SH-SY5Y (cell line): ENCODE data around the gene MEIOB.

Experiments
- GATA2 ChIP-seq: IDR thresholded peaks from 2 replicates; pipeline ENCODE4 v1.6.1; 2011; ENCODE audit warnings: mild to moderate bottlenecking, low read depth, low read length
- GATA3 ChIP-seq: IDR thresholded peaks from 2 replicates; pipeline ENCODE4 v1.6.1; 2011; ENCODE audit warnings: low read depth, mild to moderate bottlenecking, low read length, moderate library complexity

Gene MEIOB

GRCh38 chr16:1786242-1787055, 85.5 kb downstream of the MEIOB start:
- TF ChIP-seq GATA3, result no peak

- no peak for TF ChIP-seq GATA2
These were observed 86.2 kb downstream of the MEIOB start for GRCh38 chr16:1785846-1786170.

DNA sequence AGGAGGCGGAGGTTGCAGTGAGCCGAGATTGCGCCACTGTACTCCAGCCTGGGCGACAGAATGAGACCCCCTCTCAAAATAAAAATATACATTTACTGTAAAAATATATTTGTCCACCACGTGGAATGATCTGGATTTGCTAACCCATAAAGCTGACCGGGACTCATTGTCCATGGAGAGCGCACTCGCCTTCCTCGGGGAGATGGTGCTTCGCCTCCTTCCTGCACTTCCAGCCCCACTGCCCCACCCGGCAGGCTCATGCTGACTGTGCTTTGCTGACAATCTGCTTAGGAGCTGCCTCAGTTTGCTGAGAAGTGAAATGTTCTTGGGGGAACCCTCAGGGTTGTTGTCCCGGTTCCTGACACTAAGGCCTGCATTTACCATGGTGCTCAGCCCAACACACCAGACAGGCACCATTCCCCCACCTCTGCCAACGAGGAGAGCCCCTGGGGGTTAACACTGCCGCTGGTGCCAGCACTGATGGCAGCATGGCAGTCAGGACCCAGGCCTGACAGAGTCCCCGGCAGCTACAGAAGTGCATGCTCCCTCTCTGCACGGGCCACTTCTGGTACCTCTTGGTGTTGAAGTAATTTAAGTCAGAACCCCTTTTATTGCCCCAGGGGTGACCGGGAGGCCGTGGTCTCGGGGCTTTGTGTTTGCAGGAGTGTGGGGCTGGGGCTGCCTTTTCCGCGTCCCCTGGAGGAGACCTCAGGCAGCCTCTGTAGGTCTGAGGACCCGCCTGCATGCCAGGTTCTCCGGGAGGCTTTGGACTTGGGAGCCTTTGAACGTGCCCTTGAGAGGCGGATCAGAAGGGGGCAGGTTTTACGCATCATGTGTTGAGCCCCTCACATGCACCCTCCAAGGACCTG, 86.8 kb downstream of the MEIOB start:
- TF ChIP-seq GATA2 (no peak), GATA3 (no peak)
